Spleen (tissue), 11 donors: ENCODE results near the gene TBC1D22A. TPM values are rescaled to one million over a fixed set of nuclear protein-coding genes. Genes with fewer than 3 reads are reported as not detected.

Experiments
- DNase-seq: peaks from one replicate; pipeline ENCODE4 v3.0.0-alpha.2; 2020
- H3K27ac ChIP-seq, 8 donors: fragments of 200-600 bp; sonication (generic) in 7 of 8; 1 replicate in 4 of 8; 2 replicates in 4 of 8; pipeline versions ENCODE4 v1.5.0 to v1.8.0; 2016 to 2021; ENCODE audit warnings: inconsistent platforms in 4 of 8, mild to moderate bottlenecking in 4 of 8, moderate library complexity in 1 of 8
- H3K27me3 ChIP-seq, 7 donors: fragments of 200-600 bp; sonication (generic) in 6 of 7; replicated peaks in 1 of 7; 1 replicate in 4 of 7; 2 replicates in 3 of 7; pipeline versions ENCODE4 v1.5.0 to v1.8.0; 2016 to 2021; ENCODE audit warnings: inconsistent platforms in 3 of 7, mild to moderate bottlenecking in 1 of 7
- H3K36me3 ChIP-seq, 6 donors: fragments of 200-600 bp; sonication (generic) in 5 of 6; 1 replicate in 4 of 6; 2 replicates in 2 of 6; pipeline versions ENCODE4 v1.5.0 to v1.8.0; 2016 to 2021; ENCODE audit warnings: inconsistent platforms in 2 of 6
- H3K4me1 ChIP-seq, 6 donors: fragments of 200-600 bp; sonication (generic) in 5 of 6; 1 replicate in 3 of 6; 2 replicates in 3 of 6; pipeline versions ENCODE4 v1.5.0 to v1.8.0; 2016 to 2021; ENCODE audit warnings: inconsistent platforms in 3 of 6
- H3K4me3 ChIP-seq, 8 donors: fragments of 200-600 bp; sonication (generic) in 7 of 8; 1 replicate in 4 of 8; 2 replicates in 4 of 8; pipeline versions ENCODE4 v1.5.0 to v1.8.0; 2016 to 2021; ENCODE audit warnings: inconsistent platforms in 4 of 8, mild to moderate bottlenecking in 4 of 8, moderate library complexity in 2 of 8
- H3K9me3 ChIP-seq, 8 donors: fragments of 200-600 bp; sonication (generic) in 7 of 8; 1 replicate in 4 of 8; 2 replicates in 4 of 8; pipeline versions ENCODE4 v1.5.0 to v1.8.0; 2016 to 2021; ENCODE audit warnings: inconsistent platforms in 4 of 8
- CTCF ChIP-seq, 11 experiments: fragments of 200-600 bp in 7 of 11; fragments of 450-650 bp in 4 of 11; sonication (generic) in 4 of 11; IDR thresholded peaks in 8 of 11; conservative IDR thresholded peaks in 3 of 11; 1 replicate in 7 of 11; 2 replicates in 4 of 11; pipeline versions ENCODE4 v1.4.0 to v1.8.0; 2016 to 2021; ENCODE audit warnings: antibody characterized with exemption in 11 of 11, inconsistent platforms in 4 of 11, mild to moderate bottlenecking in 1 of 11
- POLR2A ChIP-seq, 3 donors: fragments of 450-650 bp; IDR thresholded peaks; one replicate each; pipeline ENCODE4 v1.5.1; 2017; ENCODE audit warnings: antibody characterized with exemption in 3 of 3, mild to moderate bottlenecking in 1 of 3
- POLR2AphosphoS5 ChIP-seq, 3 donors: sonication (generic); formaldehyde crosslinking; IDR thresholded peaks; one replicate each; pipeline ENCODE4 v1.5.1; 2017; ENCODE audit warnings: antibody characterized with exemption in 3 of 3
- WGBS, 5 donors: extraction: QIAGEN DNeasy Blood & Tissue Kit in 3 of 5; methylation state at CpG; one replicate each; pipeline versions ENCODE4 v1.1.5 to v1.1.7; 2013 to 2018; 5-methylcytosine and 5-hydroxymethylcytosine counted together
- intact Hi-C: fragments of 100-400 bp; cut with DNase I; formaldehyde crosslinking; loops from one replicate; pipeline ENCODE4 v1.15.0; 2023; ENCODE audit warnings: low total_unique reads
- polyA plus RNA-seq, 3 donors: library from polyadenylated mRNA; stranded (reverse); fragments of 200-250 nt; gene quantifications; one replicate each; pipeline ENCODE4 v1.2.1, GENCODE V29; 2013
- total RNA-seq, 7 donors: library from RNA; depleted of rRNA in 3 of 7; stranded (reverse); fragments of >200 nt in 3 of 7; fragmentation: NEBNext Ultra II Directional in 4 of 7; extraction: Animal tissue kit (Norgen Biotek cat#: 25700) in 4 of 7; gene quantifications; one replicate each; pipeline versions ENCODE4 v1.1.0 to v1.2.1, GENCODE V29; 2016 to 2021
- donor health status: healthy with polysubstance abuse.
- donor health status: DM: no; HTN: no; CAD: no; lungs with moderate emphysema.
- donor health status: DM: no; HTN: no; CAD: no.
- donor health status: Bipolar disorder and iron deficiency.
- donor health status: healthy.
- donor health status: DM: no; HTN: no; CAD: no.
- donor health status: DM: yes; HTN: yes; CAD: no.

TBC1D22A gene
- total and polyA plus RNA-seq, 10 donors: 17.2 to 66.9 (median 49.6) TPM

GRCh38 chr22:46934172-46934745, 171.8 kb downstream of the TBC1D22A start:
- TF ChIP-seq POLR2A (IDR thresholded peaks at IDR 0.05): no peak
- no peak for TF ChIP-seq POLR2AphosphoS5 (IDR thresholded peaks at IDR 0.05)
- no peak for TF ChIP-seq CTCF (IDR thresholded peaks at IDR 0.05 in 8 of 11, conservative IDR thresholded peaks at IDR 0.05 in 3 of 11)
- Histone ChIP-seq H3K36me3 (peaks cover 0 to 66% (median 2%) of the 10 kb centered on the region in 6 donors), H3K9me3 (no peaks in the 10 kb centered on the region), H3K27ac (peak overlapping the region in 4 of 8 donors; percentile 39 to 68 (median 62)), H3K4me1 (peaks cover 3 to 48% (median 18%) of the 10 kb centered on the region in 6 donors), H3K27me3 (no peaks in the 10 kb centered on the region), H3K4me3 (no peak overlapping the region)
- WGBS, 5 donors: 90 to 96% (median 94%) methylated on average over 14 of the region's 14 CpGs
- no peak for DNase-seq
- intact Hi-C loops: no loop called here

GRCh38 chr22:46934746-46935491, 172.5 kb downstream of the TBC1D22A start:
- 88 to 95% (median 91%) methylated on average over 14 of the region's 14 CpGs for WGBS, 5 donors
- intact Hi-C loops: no loop called here
- DNase-seq: no peak
- no peak for TF ChIP-seq POLR2A (IDR thresholded peaks at IDR 0.05)
- TF ChIP-seq POLR2AphosphoS5 (IDR thresholded peaks at IDR 0.05): peak in 1 of 3 donors; percentile 52
- Histone ChIP-seq H3K27ac (peak overlapping the region in 6 of 8 donors; percentile 13 to 68 (median 50)), H3K4me3 (no peak overlapping the region), H3K27me3 (no peaks in the 10 kb centered on the region), H3K9me3 (no peaks in the 10 kb centered on the region), H3K4me1 (peaks cover 3 to 48% (median 18%) of the 10 kb centered on the region in 6 donors), H3K36me3 (peaks cover 0 to 65% (median 2%) of the 10 kb centered on the region in 6 donors)

- WGBS, 5 donors: 75 to 81% (median 80%) methylated on average over 24 of the region's 24 CpGs
- intact Hi-C loops: no loop called here
- H3K27me3 ChIP-seq: no peaks in the 10 kb centered on the region
- H3K4me3 ChIP-seq: no peak overlapping the region
- TF ChIP-seq POLR2A (IDR thresholded peaks at IDR 0.05): no peak
- peak in 2 of 3 donors; percentile 22 to 30 for TF ChIP-seq POLR2AphosphoS5 (IDR thresholded peaks at IDR 0.05)
- H3K9me3 ChIP-seq: no peaks in the 10 kb centered on the region
- peaks cover 0 to 60% (median 2%) of the 10 kb centered on the region in 6 donors for H3K36me3 ChIP-seq
- peak overlapping the region in 6 of 8 donors; percentile 13 to 68 (median 56) for H3K27ac ChIP-seq
- H3K4me1 ChIP-seq: peaks cover 3 to 48% (median 18%) of the 10 kb centered on the region in 6 donors
- no peak for DNase-seq
These were observed 173.3 kb downstream of the TBC1D22A start for GRCh38 chr22:46935506-46936377.

GRCh38 chr22:46936378-46936903, 174.0 kb downstream of the TBC1D22A start:
- no peaks in the 10 kb centered on the region for H3K27me3 ChIP-seq
- H3K9me3 ChIP-seq: no peaks in the 10 kb centered on the region
- H3K4me3 ChIP-seq: no peak overlapping the region
- peak overlapping the region in 4 of 8 donors; percentile 51 to 68 (median 62) for H3K27ac ChIP-seq
- intact Hi-C loops: no loop called here
- peaks cover 3 to 48% (median 18%) of the 10 kb centered on the region in 6 donors for H3K4me1 ChIP-seq
- WGBS, 5 donors: 80 to 87% (median 82%) methylated on average over 11 to 12 of the region's 12 CpGs
- no peak for DNase-seq
- TF ChIP-seq POLR2A (IDR thresholded peaks at IDR 0.05) (no peak), CTCF (IDR thresholded peaks at IDR 0.05 in 8 of 11, conservative IDR thresholded peaks at IDR 0.05 in 3 of 11) (no peak), POLR2AphosphoS5 (IDR thresholded peaks at IDR 0.05) (no peak)
- H3K36me3 ChIP-seq: peaks cover 0 to 53% (median 2%) of the 10 kb centered on the region in 6 donors
